T-helper 1 cell treated with Interleukin-12 subunit alpha and Interleukin-12 subunit beta and Interleukin-4 antibody, amounts not matched to agents 30 μg/mL and 1 μg/mL, for 36 hours (primary cell): ENCODE results near the gene DSTN.

Source experiments
- H3K27ac Mint-ChIP-seq: one replicate; pipeline ENCODE4 v1.8.0; 2021; ENCODE audit warnings: mild to moderate bottlenecking, mixed read lengths
- H3K27me3 Mint-ChIP-seq: one replicate; pipeline ENCODE4 v1.8.0; 2021; ENCODE audit warnings: low read depth, mixed read lengths
- H3K36me3 Mint-ChIP-seq: one replicate; pipeline ENCODE4 v1.8.0; 2021; ENCODE audit warnings: low read depth, mixed read lengths
- H3K4me1 Mint-ChIP-seq: one replicate; pipeline ENCODE4 v1.8.0; 2021; ENCODE audit warnings: low read depth, mixed read lengths
- H3K4me3 Mint-ChIP-seq: one replicate; pipeline ENCODE4 v1.8.0; 2021; ENCODE audit warnings: mild to moderate bottlenecking, moderate library complexity, mixed read lengths
- H3K9me3 Mint-ChIP-seq: one replicate; pipeline ENCODE4 v1.8.0; 2021; ENCODE audit warnings: mixed read lengths

DSTN gene

DNA sequence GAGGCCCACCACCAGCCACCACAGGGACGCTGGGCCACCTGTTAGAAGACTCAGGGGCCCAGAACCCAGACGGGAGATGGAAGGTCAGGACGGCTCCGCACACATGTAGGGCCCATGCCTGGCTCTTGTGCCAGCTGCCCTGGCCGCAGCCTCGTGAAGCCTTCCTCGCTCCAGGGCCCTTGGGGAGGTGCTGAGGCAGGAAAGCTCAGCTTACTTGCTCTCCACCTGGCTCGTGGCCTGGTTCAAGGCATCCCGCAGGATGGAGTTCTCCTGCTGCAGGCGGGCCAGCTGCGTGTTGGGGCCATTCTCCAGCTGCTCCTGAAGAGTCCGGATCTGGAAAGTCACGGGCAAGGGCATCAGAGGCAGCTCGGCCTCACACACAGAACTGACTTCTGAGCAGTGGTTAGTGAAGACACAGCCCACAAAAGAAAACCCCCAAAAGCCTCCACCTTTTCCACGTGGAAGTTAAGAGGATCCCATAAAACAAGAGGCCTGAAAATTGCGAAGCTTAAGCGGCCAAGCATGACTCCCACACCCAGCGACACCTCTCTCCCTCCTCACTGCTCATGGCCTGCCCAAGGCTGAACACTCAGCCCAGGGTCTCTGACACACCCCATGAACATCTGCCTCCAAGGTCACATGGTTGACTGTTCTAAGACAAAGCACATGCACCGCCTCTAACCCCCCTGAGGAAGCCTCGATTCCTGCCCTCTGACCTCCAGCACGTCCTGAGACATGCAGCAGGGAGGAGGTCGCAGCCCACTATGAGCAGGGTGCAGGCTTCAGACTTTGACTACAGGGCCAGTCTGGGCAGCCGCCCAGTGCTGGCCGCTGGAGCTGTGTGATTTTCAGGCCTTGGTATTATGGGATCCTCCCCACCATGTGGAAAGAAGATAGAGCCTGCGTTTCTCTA, 65.7 kb downstream of the DSTN start:
- Mint-ChIP-seq H3K4me1 (no peaks in the 10 kb centered on the region), H3K27ac (no peak overlapping the region), H3K4me3 (no peak overlapping the region), H3K27me3 (no peaks in the 10 kb centered on the region), H3K36me3 (peaks cover 17% of the 10 kb centered on the region), H3K9me3 (no peaks in the 10 kb centered on the region)

DNA sequence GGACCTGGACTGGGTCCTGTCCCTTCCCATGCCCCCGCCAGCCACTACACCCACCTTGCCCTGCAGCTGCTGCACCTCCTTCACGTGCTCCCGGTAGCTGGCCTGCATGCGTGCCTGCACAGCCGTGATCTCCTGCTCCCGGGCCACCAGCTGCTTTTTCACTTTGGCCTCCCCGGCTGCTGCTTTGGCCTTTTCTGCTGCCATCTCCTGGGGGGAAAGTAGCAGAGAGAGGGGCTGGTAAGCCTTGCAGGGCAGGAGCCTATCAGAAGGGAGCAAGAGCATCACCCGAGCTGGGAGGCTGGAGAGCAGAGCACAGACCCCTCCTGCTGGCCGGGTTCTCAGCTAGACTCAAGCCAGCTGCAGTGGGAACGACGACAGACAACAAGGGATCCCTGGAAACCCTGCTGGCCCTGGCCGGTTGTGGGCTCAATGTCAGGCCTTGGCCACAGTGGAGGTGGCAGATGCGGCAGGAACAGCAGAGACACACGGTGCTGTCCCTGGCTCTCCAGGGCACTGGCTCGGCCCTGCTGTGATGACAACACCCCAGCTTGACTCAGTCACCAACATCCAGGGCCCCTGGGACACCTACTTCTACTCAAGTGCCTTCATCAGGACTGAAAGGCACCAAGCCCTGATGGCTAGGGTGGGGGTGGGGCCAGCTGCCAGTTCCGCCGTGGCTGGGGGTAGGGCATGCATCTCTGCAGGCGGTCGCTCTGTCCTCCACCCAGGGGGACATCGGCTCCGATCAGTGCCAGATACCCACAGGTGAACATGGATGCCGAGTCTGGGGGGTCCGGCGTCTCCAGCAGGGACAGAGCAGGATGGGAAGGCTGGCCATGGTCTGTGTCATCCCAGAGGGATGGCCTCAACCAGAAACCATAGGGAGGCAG, 66.9 kb downstream of the DSTN start:
- H3K36me3 Mint-ChIP-seq, result peaks cover 16% of the 10 kb centered on the region

DNA sequence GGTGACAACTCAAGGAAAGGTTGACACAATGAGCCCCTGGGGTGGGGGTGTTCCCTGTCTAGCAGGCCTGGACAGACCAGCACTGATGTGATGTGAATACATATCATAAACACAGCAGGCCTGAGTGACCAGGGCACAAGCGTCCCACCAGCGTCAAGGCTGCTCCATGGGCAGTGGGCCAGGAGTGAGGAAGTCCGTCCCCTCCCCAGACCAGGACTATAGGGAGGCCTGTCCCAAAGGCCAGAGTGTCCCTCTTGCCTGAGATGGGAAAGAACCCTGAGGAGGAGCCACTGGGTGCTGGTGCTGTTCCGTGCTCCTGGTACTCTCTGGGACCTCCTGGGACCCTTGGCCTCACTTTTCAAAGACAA, 67.5 kb downstream of the DSTN start:
- Mint-ChIP-seq H3K27me3 (no peaks in the 10 kb centered on the region), H3K36me3 (peaks cover 14% of the 10 kb centered on the region), H3K4me1 (no peaks in the 10 kb centered on the region), H3K9me3 (no peaks in the 10 kb centered on the region), H3K27ac (no peak overlapping the region), H3K4me3 (no peak overlapping the region)

More for the DNA sequence above, 66.9 kb downstream of the DSTN start:
- Mint-ChIP-seq H3K27ac (no peak overlapping the region), H3K4me3 (no peak overlapping the region), H3K4me1 (no peaks in the 10 kb centered on the region), H3K9me3 (no peaks in the 10 kb centered on the region), H3K27me3 (no peaks in the 10 kb centered on the region)

DNA sequence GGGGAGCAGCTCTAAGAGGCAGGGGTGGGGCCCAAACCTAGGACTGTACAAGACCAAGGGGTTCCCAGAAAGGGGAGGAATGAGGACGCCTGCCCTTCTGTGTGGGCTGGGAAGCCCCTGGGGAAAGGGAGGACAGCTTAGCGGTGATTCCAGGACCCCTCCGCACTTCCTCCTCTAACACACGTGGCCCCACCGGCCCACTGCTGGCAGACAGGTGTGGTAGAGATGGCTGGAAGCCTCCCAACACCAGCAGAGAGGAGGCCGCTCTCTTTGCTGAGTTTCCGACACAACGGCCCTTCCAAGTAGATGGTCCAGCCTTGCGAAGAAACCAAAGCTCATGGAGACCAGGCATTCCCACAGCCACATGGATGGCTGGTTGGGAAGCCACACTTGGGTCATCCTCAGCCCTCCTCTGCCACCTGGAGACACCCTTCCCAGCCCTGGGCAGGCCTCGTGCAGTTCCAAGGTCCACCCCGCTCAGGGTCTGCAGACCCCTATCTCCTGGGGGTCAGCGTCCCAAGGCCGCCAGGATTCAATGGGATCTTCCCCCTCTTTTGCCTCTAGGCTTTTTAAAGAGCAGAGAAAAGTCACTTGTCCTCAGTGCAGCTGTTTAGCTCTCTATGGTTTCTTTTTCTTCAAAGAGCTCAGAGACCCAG, 68.2 kb downstream of the DSTN start:
- H3K27ac Mint-ChIP-seq, result no peak overlapping the region
- no peaks in the 10 kb centered on the region for H3K9me3 Mint-ChIP-seq
- no peak overlapping the region for H3K4me3 Mint-ChIP-seq
- no peaks in the 10 kb centered on the region for H3K4me1 Mint-ChIP-seq
- peaks cover 13% of the 10 kb centered on the region for H3K36me3 Mint-ChIP-seq
- H3K27me3 Mint-ChIP-seq, result no peaks in the 10 kb centered on the region

DNA sequence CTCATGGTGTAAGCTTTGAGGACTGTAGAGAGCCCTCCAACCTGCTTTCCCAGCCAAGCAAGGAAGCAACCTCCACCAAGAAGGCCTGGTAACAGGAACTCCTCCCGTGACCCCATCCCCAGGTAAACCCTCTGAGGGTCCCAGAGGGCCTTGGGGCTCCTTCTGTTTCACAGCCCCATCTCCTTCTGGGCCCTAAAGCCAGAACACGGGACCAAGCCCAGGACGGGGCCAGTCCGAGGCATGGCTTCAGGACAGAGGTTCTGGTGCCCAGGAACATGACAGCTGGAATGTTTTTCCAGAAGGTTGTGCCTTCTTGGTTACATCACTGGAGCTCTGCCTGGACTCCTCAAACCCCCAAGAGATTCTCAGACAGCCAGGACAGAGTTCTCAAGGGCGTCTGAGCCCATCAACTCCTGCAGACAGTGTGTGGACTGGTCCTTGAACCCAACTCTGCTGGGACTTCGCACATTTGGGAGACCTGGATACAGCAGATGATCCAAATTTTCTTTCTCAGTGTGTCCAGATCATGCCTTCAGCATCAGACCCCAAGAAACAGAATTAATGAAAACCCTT, 69.0 kb downstream of the DSTN start:
- Mint-ChIP-seq H3K4me1 (no peaks in the 10 kb centered on the region), H3K36me3 (peaks cover 8% of the 10 kb centered on the region), H3K27ac (no peak overlapping the region), H3K27me3 (no peaks in the 10 kb centered on the region), H3K4me3 (no peak overlapping the region), H3K9me3 (no peaks in the 10 kb centered on the region)

DNA sequence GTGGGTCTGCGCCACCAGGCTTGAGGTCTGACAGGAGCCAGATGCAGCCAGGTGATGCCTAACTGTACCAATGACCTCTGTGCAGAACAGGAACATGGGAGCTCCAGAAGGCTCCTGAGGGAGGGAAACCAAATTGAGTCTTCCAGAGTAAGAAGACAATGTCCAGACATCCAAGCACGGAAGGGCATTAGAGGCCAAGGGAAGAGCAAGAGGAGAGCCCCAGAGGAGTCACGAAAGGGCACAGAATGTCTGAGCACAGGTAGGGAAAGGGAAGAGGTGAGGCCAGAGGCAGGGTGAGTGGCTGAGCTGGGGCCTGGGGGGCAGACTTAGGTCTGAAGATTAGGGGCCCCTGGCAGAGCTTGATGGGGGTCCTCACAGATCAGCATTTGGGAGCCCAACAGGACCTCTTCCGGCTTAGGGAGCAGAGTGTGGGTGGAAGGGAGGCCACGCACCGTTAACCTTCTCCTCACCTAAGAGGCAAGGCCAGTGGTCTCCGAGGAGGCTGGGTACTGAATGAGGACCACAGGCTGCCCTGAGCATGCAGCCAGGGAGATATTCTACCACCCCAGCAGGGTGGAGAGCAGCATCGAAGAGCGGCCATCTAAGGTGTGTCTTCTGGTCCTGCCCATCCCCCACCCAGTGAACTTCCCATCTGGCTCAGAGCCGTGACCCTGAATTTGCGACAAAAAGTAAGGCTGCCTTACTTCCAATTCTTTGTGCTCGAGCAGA, 70.4 kb downstream of the DSTN start:
- no peaks in the 10 kb centered on the region for H3K27me3 Mint-ChIP-seq
- no peaks in the 10 kb centered on the region for H3K4me1 Mint-ChIP-seq
- H3K9me3 Mint-ChIP-seq, result no peaks in the 10 kb centered on the region
- no peak overlapping the region for H3K27ac Mint-ChIP-seq
- peaks cover 8% of the 10 kb centered on the region for H3K36me3 Mint-ChIP-seq
- H3K4me3 Mint-ChIP-seq, result no peak overlapping the region

DNA sequence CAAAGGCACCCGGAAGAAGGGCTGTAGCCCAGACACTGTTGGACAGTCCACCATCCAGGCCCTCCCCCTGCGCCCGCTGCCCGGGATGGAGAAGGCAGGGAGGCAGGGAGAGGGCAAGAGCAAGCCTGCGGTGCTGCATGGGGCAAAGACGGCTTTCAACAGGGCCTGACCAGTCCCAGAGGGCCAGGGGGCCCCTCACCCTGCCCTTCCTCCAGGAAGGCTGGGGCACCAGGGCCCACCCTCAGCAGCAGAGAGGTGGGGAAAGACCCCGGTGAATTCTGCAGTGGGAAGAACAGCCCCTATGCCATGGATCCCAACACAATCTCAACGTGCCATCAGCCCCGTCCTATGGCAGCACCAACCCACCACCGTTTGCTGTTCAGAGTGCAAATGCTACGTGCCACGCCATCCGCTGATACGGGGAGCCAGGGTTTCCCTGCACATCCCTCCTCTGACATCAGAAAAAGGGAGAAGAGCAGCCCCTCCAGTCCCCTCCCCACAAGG, 71.1 kb downstream of the DSTN start:
- Mint-ChIP-seq H3K4me3 (no peak overlapping the region), H3K36me3 (peaks cover 5% of the 10 kb centered on the region), H3K27ac (no peak overlapping the region), H3K27me3 (no peaks in the 10 kb centered on the region), H3K4me1 (no peaks in the 10 kb centered on the region), H3K9me3 (no peaks in the 10 kb centered on the region)

DNA sequence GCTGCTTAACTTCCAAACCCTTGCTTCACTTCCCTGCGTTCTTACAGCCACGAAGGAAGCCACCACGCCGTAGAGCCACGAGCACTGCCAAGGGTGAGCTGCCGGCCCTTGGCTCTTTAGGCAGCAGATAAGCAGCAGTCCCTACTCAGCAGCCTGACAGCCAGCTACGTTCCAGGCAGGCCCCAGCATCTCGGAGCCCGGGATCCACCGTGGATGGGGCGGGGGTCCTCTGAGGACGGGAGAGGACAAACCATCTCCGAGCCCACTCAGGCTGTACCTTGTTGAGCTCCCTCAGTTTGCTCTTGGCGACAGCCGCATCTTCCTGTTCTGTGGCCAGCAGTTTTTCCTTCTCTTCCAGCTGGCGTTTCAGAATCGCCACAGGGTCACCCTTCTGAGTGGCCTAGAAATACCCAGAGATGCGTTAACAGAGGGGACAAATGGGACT, 71.7 kb downstream of the DSTN start:
- no peaks in the 10 kb centered on the region for H3K27me3 Mint-ChIP-seq
- peaks cover 4% of the 10 kb centered on the region for H3K36me3 Mint-ChIP-seq
- H3K27ac Mint-ChIP-seq, result no peak overlapping the region
- no peaks in the 10 kb centered on the region for H3K4me1 Mint-ChIP-seq
- no peaks in the 10 kb centered on the region for H3K9me3 Mint-ChIP-seq
- no peak overlapping the region for H3K4me3 Mint-ChIP-seq

DNA sequence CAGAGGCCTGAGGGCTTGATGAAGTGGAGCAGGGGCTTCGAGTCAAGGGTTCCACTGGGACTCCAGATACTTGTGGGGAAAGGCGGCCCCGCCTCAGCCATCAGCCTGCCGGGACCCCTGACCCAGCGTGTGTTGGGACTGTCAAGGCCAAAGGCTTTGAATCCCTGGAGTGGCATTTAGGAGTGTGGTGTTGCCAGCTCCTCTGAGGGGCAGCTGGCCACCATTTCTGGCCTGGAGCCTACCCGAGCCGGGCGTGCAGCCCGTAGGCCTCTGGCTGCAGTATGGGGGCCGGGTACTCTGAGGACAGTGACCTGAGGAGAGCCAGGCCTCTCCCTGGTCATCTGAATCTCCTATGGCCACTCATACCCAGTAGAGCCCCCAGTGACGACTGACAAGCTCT, 72.1 kb downstream of the DSTN start:
- Mint-ChIP-seq H3K27me3 (no peaks in the 10 kb centered on the region), H3K9me3 (no peaks in the 10 kb centered on the region), H3K4me3 (no peak overlapping the region), H3K4me1 (peaks cover under 1% of the 10 kb centered on the region), H3K36me3 (peaks cover 4% of the 10 kb centered on the region), H3K27ac (no peak overlapping the region)

DNA sequence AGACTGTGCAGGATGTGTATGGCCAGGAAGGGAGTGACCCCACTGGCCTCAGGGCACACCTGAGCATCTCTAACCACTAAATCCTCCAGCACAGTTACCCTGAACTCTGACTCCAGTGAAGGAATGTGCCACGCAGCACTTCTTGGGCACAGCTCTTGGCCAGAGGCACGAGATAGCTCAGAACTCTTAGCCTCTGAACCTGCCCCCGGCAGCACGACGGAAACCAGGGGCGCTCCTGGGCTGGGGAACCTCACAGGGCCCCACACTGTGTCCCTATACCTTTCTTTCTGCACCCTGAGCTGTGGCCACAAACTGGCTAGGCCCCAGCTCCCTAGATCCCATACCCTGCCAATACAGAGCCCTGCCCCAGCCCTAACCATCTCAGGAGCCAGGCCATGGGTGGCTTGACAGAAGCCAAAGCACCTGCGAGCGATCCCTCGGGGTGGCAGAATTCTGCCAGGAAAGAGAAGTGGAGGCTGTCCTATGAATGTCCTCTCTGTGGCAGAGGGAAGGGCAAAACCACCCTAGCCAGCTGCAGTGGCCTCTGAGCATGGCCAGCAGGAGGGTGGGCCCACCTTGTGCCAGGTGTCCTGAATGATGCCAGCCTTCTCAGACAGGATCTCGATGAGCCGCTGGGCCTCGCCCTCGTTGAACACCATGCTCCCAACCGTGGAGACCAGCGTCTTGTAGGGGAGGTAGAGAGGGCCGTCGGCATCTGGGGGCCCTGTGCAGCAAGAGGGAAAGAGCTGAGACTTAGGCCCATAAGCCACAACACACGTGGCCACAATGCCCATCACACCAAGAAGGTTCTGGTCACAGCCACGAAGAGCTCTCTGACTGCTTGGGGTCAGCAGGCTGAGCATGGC, 72.8 kb downstream of the DSTN start:
- no peak overlapping the region for H3K27ac Mint-ChIP-seq
- peaks cover 1% of the 10 kb centered on the region for H3K4me1 Mint-ChIP-seq
- H3K27me3 Mint-ChIP-seq, result no peaks in the 10 kb centered on the region
- H3K36me3 Mint-ChIP-seq, result peaks cover 4% of the 10 kb centered on the region
- no peaks in the 10 kb centered on the region for H3K9me3 Mint-ChIP-seq
- H3K4me3 Mint-ChIP-seq, result no peak overlapping the region

DNA sequence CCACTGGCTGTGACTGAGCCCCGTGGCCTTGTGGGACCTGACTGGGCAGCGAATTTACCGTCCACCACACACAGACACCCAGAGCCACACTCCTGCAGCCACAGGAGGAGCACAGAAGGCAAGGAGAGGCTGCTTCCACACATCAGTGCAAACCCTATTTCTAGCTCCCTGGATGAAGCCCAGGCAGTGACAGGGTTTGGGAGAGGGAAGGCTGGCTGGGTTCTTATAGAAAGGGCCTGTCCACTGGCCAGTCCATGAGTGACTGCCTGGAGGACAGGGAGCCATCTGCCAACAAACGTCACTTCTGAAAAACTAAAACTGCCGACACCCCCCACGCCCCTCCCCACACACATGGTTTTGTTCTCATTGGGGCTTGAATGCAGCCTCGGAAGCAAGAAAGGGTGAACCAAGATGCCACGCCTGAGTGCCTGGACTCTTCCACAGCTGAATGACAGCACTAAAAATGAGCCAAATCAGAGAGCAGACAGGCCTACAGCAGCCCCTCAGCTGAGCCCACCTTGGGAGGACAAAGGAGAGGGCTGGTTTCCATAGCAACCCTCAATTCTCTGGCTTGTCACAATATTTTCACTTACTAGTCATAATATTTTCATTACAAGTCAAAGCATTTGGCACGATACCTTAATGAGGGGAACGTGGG, 73.8 kb downstream of the DSTN start:
- no peaks in the 10 kb centered on the region for H3K27me3 Mint-ChIP-seq
- H3K9me3 Mint-ChIP-seq, result no peaks in the 10 kb centered on the region
- H3K4me1 Mint-ChIP-seq, result peaks cover 2% of the 10 kb centered on the region
- no peak overlapping the region for H3K27ac Mint-ChIP-seq
- peaks cover 4% of the 10 kb centered on the region for H3K36me3 Mint-ChIP-seq
- H3K4me3 Mint-ChIP-seq, result no peak overlapping the region

DNA sequence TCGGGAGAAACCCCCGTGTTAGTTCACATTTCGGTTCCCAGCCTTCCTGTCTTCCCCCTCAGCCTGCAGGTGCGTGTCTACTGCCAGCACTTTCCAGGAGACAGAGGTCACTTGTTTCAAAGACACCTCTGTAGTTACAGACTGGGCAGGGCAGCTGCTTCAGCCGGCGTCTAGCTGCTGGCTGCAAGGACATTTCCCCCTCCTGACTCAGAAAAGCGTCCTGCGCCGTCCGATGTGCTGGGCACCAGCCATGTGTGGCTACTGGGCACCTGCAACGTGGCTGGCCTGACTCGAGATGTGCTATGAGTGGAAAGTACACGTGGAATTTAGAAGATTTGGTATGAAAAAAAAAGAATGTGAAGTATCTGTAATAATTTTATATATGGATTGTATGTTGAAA, 74.6 kb downstream of the DSTN start:
- peaks cover 4% of the 10 kb centered on the region for H3K36me3 Mint-ChIP-seq
- no peaks in the 10 kb centered on the region for H3K27me3 Mint-ChIP-seq
- peaks cover 4% of the 10 kb centered on the region for H3K4me1 Mint-ChIP-seq
- no peaks in the 10 kb centered on the region for H3K9me3 Mint-ChIP-seq
- H3K27ac Mint-ChIP-seq, result no peak overlapping the region
- H3K4me3 Mint-ChIP-seq, result no peak overlapping the region
